Measurements from ENCODE around the gene PPP6R1. TPM values are rescaled to one million over a fixed set of nuclear protein-coding genes. Genes with fewer than 3 reads are reported as not detected.

Gene PPP6R1
- total and polyA plus RNA-seq, 10 donors = 49.2 to 150 (median 129) TPM

DNA sequence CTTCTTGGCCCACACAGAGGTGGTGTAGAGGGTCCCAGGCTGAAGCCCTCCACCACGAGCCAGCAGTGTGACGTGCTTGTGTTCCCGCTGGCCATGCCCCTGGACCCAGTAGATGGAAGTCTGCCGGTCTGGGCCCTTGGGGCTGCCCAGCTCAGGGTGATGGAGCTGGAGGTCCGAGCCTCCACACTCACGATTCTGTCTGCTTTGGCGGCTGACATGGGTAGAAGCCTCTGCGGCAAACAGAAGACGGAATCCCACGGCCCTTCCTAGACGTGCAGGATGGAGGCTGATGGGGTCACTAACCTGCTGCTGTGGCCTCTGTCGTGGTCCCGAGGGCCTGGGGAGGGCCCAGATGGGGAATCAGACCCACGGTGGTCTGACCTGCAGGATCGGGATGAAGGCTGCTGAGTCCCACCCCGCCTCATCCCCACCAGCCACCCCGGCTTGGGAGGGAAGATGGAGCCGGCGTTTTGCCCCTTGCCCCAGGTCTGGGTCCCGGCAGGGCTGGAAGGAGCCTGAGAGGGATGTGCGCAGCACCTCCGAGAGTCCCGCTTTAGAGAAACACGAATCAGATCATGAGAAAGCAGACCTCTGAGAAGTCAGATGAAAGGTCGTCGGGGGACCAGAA lies 34.7 kb downstream of the PPP6R1 start:
- DNase-seq = no peak
- H3K4me3 ChIP-seq = no peak overlapping the region
- no peaks in the 10 kb centered on the region for H3K27me3 ChIP-seq (replicated peaks in 1 of 7)
- no peak overlapping the region for H3K27ac ChIP-seq
- whole genome bisulfite sequencing, 5 donors = 80 to 89% (median 87%) methylated on average over 24 to 26 of the region's 26 CpGs
- intact Hi-C loops (cut with DNase I; ENCODE audit: low total_unique reads) = no loop called here
- peaks cover 0 to 14% (median 10%) of the 10 kb centered on the region in 8 donors for H3K9me3 ChIP-seq
- H3K4me1 ChIP-seq = peaks cover 0 to 7% (median 0%) of the 10 kb centered on the region in 6 donors
- H3K36me3 ChIP-seq = peaks cover 0 to 52% (median 35%) of the 10 kb centered on the region in 6 donors
- TF ChIP-seq POLR2AphosphoS5 (IDR thresholded peaks at IDR 0.05) = peak; percentile 1 to 61 (median 7)
- TF ChIP-seq, protein P1, sequence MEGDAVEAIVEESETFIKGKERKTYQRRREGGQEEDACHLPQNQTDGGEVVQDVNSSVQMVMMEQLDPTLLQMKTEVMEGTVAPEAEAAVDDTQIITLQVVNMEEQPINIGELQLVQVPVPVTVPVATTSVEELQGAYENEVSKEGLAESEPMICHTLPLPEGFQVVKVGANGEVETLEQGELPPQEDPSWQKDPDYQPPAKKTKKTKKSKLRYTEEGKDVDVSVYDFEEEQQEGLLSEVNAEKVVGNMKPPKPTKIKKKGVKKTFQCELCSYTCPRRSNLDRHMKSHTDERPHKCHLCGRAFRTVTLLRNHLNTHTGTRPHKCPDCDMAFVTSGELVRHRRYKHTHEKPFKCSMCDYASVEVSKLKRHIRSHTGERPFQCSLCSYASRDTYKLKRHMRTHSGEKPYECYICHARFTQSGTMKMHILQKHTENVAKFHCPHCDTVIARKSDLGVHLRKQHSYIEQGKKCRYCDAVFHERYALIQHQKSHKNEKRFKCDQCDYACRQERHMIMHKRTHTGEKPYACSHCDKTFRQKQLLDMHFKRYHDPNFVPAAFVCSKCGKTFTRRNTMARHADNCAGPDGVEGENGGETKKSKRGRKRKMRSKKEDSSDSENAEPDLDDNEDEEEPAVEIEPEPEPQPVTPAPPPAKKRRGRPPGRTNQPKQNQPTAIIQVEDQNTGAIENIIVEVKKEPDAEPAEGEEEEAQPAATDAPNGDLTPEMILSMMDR (IDR thresholded peaks at IDR 0.05 in 8 of 11, conservative IDR thresholded peaks at IDR 0.05 in 3 of 11) = no peak

DNA sequence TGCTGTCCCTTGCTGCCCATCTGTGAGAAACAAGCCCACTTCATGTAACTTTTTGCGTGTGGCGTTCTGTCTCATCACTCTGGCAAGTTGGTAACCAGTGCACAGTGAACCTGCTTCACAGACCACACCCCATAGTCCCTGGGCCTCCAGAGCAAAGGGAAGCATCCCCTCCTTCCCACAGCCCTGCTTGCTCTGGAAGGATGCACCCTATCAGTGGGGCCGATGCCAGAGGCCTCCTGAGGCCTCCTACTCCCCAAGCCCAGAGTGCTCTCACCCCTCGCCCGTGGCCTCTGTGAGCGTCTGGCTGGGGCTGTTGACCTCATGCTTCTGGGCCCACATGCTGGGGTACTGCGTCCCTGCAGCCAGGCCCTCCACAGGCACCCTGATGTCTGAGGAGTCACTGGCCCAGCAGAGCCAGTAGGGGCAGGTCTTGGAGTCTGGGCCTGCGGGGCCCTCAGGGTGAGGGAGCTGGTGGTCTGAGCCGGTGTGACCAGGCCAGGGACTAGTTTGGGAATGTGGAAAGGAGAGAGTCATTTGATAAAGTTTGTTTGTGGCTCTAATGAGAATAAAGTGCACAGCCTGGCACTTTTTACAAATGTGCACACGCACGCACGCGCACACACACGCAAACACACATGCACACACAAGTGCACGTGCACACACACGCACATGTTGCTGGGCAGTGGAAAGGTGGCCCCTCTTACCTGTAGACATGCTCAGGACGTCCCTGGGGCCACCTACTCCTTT lies 35.4 kb downstream of the PPP6R1 start:
- TF ChIP-seq POLR2AphosphoS5 (IDR thresholded peaks at IDR 0.05) = peak; percentile 35 to 74 (median 53)
- TF ChIP-seq, protein P1 (IDR thresholded peaks at IDR 0.05 in 8 of 11, conservative IDR thresholded peaks at IDR 0.05 in 3 of 11) = no peak
- no peak for DNase-seq
- H3K9me3 ChIP-seq = peaks cover 0 to 14% (median 10%) of the 10 kb centered on the region in 8 donors
- peak overlapping the region in 1 of 8 donors; percentile 41 for H3K27ac ChIP-seq
- intact Hi-C loops (cut with DNase I; ENCODE audit: low total_unique reads) = no loop called here
- no peak overlapping the region for H3K4me3 ChIP-seq
- H3K4me1 ChIP-seq = peaks cover 0 to 7% (median 0%) of the 10 kb centered on the region in 6 donors
- peaks cover 0 to 46% (median 28%) of the 10 kb centered on the region in 6 donors for H3K36me3 ChIP-seq
- 91 to 94% (median 93%) methylated on average over 16 to 17 of the region's 17 CpGs for WGBS, 5 donors
- H3K27me3 ChIP-seq (replicated peaks in 1 of 7) = no peaks in the 10 kb centered on the region

DNA sequence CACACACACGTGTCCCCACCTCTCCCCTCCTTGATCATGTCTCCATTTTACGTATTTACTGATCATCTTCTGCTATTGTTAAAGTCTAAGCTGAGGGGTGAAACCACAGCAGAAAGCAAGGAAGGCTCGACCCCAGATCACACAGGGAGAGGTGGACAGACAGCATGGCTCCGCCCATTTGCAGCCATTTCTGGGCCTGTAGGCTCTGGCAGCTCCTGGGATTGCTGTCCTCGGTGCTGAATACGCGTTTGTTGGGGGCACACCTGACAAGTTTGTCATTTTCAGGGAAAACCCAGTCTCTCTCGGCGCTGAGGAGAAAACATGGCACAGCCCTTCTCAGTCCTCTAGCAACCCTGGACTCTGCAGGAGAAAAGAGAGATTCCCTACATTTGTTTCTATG lies 38.3 kb downstream of the PPP6R1 start:
- no peak for DNase-seq

More for the DNA sequence above, 38.3 kb downstream of the PPP6R1 start:
- Histone ChIP-seq H3K27ac (no peak overlapping the region), H3K4me1 (peaks cover 0 to 20% (median 16%) of the 10 kb centered on the region in 6 donors), H3K4me3 (no peak overlapping the region), H3K9me3 (peaks cover 0 to 14% (median 10%) of the 10 kb centered on the region in 8 donors), H3K27me3 (replicated peaks in 1 of 7) (peaks cover 0 to 18% (median 0%) of the 10 kb centered on the region in 7 donors), H3K36me3 (peaks cover 0 to 16% (median 3%) of the 10 kb centered on the region in 6 donors)
- TF ChIP-seq, protein P1 (IDR thresholded peaks at IDR 0.05 in 8 of 11, conservative IDR thresholded peaks at IDR 0.05 in 3 of 11) = no peak
- no peak for TF ChIP-seq POLR2AphosphoS5 (IDR thresholded peaks at IDR 0.05)
- TF ChIP-seq POLR2A (IDR thresholded peaks at IDR 0.05) = no peak
- intact Hi-C loops (cut with DNase I; ENCODE audit: low total_unique reads) = no loop called here
- 85 to 88% (median 86%) methylated on average over 9 of the region's 9 CpGs for WGBS, 5 donors

All from spleen (tissue), 11 donors.